Measurements from ENCODE around the gene CFAP47.
"Not testable (repeated sequence)": the region's sequence is repeated elsewhere in the genome, so short reads cannot be mapped to it uniquely, and the experiment has no call there.

The CFAP47 gene, protein sequence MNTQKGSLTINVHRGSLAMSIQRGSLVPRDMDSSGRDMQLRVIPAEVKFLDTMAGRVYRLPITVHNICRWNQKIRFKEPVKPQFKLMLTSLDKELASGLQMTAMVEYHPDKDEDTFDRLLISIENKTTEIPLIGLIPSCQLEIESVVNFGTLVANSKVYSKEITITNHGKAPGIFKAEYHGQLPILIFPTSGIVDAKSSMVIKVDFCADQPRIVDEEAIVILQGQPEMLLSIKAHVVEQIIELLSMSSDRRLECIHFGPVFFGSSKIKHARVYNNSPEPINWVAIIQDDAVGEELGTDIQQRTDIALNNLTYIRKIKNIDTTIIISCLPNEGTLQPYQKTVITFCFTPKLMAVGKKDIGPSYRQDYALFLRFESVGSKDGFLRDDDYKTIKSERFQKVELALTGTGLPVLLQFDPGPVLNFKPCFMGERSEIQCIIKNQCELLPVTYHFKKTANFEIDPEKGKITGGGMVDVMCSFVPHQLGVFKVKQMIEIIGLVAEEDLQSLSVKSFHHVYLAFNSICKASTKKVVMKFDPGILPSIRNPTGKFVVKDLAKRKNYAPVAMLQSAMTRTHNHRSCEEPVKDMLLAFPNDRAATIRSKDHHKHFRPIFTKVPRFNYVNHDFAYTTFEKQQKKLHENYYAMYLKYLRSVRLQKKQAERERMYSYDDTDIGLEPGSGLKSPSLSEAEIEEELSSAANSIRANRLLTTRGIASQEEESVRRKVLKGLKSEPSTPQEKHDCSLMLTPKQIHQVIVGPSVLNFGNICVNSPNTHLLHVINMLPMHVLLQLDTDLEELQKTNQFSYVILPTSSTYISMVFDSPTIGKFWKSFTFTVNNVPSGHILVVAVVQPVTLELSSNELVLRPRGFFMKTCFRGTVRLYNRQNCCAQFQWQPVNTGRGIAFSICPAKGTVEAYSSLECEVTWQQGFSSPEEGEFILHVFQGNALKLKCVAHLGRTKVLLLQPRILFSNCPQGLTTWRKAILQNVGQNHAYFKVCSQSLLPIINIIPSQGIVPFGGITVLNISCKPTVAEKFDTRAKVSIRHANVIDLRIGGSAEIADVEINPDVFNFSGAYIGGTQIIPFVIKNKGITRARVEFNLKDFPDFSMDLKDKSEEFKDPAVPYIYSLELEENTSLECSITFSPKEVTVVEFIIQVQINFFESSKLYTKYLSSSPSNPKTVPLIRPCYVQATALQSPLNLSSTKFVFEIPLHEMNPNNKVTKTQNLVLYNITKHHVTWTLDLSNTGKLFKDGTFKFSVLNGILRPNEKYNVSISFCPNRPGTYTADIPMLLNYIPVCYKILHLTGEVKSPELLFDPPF (N-terminal part only)

DNA sequence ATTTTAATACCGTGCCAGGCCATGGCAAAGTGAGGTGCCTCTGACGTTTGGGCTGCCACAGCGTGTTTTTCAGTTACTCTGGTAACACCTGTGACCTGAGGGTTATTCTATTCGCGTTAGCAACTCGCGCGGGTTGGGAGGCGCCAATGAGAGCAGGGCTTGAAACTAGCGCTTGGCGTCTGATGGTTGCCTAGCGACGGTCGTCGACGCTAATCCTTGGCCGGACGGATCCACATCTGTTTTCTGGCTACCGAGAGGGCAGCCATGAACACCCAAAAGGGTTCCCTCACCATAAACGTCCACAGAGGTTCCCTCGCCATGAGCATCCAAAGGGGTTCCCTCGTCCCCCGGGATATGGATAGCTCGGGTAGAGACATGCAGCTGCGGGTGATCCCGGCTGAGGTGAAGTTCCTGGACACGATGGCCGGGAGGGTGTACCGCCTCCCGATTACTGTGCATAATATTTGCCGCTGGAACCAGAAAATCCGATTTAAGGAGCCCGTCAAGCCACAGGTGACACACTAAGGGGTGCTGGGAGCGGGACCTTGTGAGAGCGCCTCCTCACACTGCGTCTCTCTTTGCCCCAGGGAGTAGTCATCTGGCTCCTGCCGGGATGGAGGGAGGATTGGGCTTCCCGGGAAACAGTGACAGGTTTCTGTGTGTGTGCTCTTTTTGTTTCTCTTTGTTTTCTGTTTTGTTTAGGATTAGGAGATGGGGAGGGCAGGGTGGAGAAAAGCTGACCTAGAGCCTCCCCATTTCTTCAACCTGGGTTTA lies at the start of gene CFAP47:
Gene CFAP47, plus strand, starts transcription at position 199 of the 774 bp plus-strand sequence. Its CDS starts 66 bp downstream, at position 265.
- no peak for ATAC-seq
- H3K4me1 Mint-ChIP-seq: no peaks in the 10 kb centered on the region
- H3K27me3 Mint-ChIP-seq: no peaks in the 10 kb centered on the region
- DNase-seq: no peak
- no peaks in the 10 kb centered on the region for H3K36me3 Mint-ChIP-seq (ENCODE audit: low read depth)
- no peak within 1 kb of the TSS for H3K4me3 Mint-ChIP-seq
- H3K27ac Mint-ChIP-seq: no peak within 1 kb of the TSS
- peaks cover 3% of the 10 kb centered on the region for H3K9me3 Mint-ChIP-seq

DNA sequence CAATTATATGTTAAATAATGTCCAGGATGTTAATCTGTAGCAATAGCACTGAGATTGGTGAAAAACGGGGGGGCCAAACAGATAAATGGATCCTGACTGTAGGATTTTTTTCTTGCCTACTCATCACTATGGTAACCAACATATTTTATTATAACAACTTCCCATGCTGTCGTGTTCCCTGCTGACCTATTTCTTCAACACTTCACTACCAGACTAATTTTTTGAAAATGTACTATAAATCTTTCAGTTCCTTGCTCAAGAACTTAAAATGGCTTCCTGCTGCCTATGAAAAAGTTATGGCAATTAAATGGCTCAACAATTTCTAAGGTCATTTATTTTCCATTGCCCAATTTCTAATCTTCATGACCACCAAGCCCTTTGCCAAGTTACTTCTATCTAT lies 38.9 kb upstream of the CFAP47 start:
- Mint-ChIP-seq H3K27me3 (no peaks in the 10 kb centered on the region), H3K27ac (no peak overlapping the region), H3K36me3 (ENCODE audit: low read depth) (no peaks in the 10 kb centered on the region), H3K4me3 (no peak overlapping the region), H3K9me3 (no peaks in the 10 kb centered on the region), H3K4me1 (no peaks in the 10 kb centered on the region)
- no peak for ATAC-seq
- DNase-seq: no peak

DNA sequence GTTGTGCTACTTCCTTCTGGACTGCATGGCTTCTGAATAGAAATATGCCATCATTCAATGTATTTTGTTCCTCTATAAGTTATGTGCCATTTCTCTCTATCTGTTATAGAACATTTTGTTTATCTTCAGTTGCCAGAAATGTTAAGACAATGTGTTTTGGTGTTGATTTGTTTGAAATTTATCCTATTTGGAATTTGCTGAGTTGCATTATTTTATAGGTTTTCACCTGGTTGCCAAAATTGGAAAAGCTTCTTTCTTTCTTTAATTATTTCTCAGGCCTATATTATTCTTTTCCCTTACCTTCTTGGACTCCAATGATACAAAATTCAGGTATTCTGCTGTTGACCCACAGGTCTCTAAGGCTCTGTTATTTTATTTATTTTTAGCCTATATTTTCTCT lies 33.4 kb upstream of the CFAP47 start:
- DNase-seq: no peak
- H3K9me3 Mint-ChIP-seq: no peaks in the 10 kb centered on the region
- H3K4me3 Mint-ChIP-seq: no peak overlapping the region
- H3K27me3 Mint-ChIP-seq: no peaks in the 10 kb centered on the region
- no peaks in the 10 kb centered on the region for H3K4me1 Mint-ChIP-seq
- ATAC-seq: no peak
- no peak overlapping the region for H3K27ac Mint-ChIP-seq
- H3K36me3 Mint-ChIP-seq (ENCODE audit: low read depth): no peaks in the 10 kb centered on the region

DNA sequence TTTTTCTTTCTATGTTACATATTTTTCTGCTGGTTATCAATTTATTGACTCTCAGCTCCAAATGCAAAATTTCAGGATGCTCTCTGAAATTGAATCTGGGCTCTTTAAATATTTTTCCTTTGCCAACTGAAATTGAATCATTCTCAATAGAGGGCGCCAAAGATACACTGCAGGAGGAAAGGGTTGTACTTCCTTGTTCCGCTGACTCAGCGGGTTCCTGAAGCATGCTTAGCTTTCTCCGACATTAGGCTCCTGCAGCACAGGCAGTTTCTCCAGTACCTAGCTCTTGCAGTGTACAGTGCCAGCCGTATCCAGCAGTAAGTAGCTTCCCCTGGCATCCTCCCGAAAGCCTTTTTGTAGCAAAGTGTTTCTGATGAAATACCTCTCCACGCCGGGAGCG lies 28.8 kb upstream of the CFAP47 start:
- Mint-ChIP-seq H3K27me3 (no peaks in the 10 kb centered on the region), H3K9me3 (no peaks in the 10 kb centered on the region), H3K4me1 (no peaks in the 10 kb centered on the region), H3K27ac (no peak overlapping the region), H3K4me3 (no peak overlapping the region), H3K36me3 (ENCODE audit: low read depth) (no peaks in the 10 kb centered on the region)
- DNase-seq (peak; percentile 1), ATAC-seq (no peak)

DNA sequence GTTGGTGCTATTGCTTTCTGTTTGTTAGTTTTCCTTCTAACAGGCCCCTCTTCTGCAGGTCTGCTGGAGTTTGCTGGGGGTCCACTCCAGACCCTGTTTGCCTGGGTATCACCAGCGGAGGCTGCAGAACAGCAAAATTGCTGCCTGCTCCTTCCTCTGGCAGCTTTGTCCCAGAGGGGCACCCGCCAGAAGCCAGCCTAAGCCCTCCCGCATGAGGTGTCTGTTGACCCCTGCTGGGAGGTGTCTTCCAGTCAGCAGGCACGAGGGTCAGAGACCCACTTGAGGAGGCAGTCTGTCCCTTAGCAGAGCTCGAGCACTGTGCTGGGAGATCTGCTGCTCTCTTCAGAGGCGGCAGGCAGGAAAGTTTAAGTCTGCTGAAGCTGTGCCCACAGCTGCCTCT lies 67.3 kb downstream of the CFAP47 start:
- not testable (repeated sequence) for H3K4me3 Mint-ChIP-seq; H3K9me3 Mint-ChIP-seq; ATAC-seq; H3K27ac Mint-ChIP-seq; H3K36me3 Mint-ChIP-seq (ENCODE audit: low read depth); H3K4me1 Mint-ChIP-seq; DNase-seq; H3K27me3 Mint-ChIP-seq

DNA sequence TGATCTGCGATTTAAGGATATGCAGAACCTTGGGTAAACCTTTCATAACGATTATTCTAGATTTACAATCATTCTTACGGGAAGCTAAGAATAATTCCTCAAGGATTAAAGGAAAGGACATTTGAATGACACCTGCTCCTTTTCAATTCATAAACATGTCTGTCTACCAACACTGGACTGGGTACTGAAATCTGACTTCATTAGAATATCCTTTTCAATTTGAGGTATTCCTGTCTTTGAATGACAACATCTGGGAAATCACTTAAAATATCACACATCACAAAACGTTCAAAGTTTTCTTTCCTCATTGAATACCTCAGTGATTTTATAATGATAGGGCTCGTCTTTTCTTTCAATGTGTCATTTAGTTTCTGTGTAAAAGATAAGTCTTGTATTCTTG lies 87.7 kb downstream of the CFAP47 start:
- H3K4me1 Mint-ChIP-seq: no peaks in the 10 kb centered on the region
- no peak overlapping the region for H3K4me3 Mint-ChIP-seq
- no peaks in the 10 kb centered on the region for H3K9me3 Mint-ChIP-seq
- H3K27ac Mint-ChIP-seq: no peak overlapping the region
- DNase-seq: no peak
- H3K27me3 Mint-ChIP-seq: no peaks in the 10 kb centered on the region
- H3K36me3 Mint-ChIP-seq (ENCODE audit: low read depth): no peaks in the 10 kb centered on the region
- no peak for ATAC-seq

DNA sequence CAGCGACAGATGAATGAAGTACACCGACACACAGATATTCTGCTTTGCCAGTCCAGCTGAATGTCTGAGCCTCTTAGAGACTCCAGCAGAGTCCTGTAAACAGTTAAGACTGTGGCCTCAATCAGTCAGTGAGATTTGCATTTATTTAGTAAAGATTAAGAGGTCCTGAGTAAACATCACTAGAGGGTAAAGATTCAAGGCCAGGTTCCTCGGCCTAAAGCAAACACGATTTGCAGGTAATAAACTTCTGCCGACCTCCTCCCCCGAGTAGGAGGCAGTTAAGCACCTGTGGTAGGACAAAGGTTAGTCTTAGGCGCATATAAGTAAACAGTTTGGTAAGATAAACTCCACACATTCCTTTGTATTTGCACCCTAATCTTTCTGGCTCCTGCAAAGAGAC lies 99.6 kb downstream of the CFAP47 start:
- no peak for ATAC-seq
- DNase-seq: no peak
- Mint-ChIP-seq H3K9me3 (peaks cover 7% of the 10 kb centered on the region), H3K4me3 (no peak overlapping the region), H3K27ac (no peak overlapping the region), H3K4me1 (no peaks in the 10 kb centered on the region), H3K27me3 (no peaks in the 10 kb centered on the region), H3K36me3 (ENCODE audit: low read depth) (no peaks in the 10 kb centered on the region)

DNA sequence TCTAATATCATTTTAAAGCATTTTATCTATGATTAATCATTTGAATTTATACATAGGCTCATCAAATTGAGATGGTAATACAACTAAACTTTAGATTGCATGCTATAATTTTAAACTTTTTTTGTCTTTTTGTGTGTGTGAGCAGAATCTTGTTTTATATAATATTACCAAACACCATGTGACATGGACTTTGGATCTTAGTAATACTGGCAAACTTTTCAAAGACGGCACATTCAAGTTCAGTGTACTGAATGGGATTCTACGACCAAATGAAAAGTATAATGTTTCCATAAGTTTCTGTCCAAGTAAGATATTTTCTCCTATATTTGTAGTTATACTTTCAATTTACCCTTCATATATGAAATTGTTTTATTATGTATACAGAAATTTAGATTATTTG lies 116.0 kb downstream of the CFAP47 start:
- H3K36me3 Mint-ChIP-seq (ENCODE audit: low read depth): no peaks in the 10 kb centered on the region
- no peaks in the 10 kb centered on the region for H3K4me1 Mint-ChIP-seq
- no peak overlapping the region for H3K27ac Mint-ChIP-seq
- H3K4me3 Mint-ChIP-seq: no peak overlapping the region
- no peak for ATAC-seq
- H3K9me3 Mint-ChIP-seq: no peaks in the 10 kb centered on the region
- H3K27me3 Mint-ChIP-seq: no peaks in the 10 kb centered on the region
- DNase-seq: no peak

DNA sequence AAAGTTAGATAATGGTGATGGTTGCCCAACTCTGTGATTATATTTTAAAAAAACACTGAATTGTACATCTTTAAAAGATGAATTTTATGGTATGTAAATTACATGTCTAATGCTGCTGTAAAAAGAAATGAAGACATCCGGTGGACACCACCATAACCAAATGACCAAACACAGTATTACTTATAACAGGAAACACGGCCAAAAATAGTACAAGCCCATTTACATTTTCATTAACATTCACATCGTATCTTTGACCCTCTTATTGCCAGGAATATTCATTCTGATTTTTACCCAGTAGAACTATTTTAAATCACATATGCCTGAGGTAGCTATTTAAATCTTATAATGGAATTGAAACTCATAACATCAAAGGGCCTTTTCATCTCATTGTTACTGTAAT lies 143.2 kb downstream of the CFAP47 start:
- Mint-ChIP-seq H3K36me3 (ENCODE audit: low read depth) (no peaks in the 10 kb centered on the region), H3K27ac (no peak overlapping the region), H3K4me1 (no peaks in the 10 kb centered on the region), H3K4me3 (no peak overlapping the region), H3K27me3 (no peaks in the 10 kb centered on the region), H3K9me3 (no peaks in the 10 kb centered on the region)
- ATAC-seq (no peak), DNase-seq (no peak)

DNA sequence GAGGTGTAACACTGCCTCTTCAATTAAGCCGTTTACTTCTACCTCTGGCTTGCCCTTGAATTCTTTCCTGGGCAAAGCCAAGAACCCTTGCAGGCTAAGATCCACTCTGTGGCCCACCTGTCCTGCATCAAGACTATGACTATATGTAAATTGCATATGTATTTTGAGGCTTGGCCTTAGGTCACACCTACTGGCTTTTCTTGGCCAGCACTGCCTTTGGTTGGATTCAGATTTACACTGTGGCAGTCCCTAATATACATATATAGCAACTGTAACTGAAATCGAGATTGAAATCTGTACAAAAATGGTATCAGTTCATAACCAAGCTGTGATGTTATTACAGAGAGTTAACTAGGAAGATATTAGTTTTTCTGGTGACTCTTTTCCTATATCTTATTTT lies 151.5 kb downstream of the CFAP47 start:
- Mint-ChIP-seq H3K4me1 (no peaks in the 10 kb centered on the region), H3K36me3 (ENCODE audit: low read depth) (no peaks in the 10 kb centered on the region), H3K27ac (no peak overlapping the region), H3K4me3 (no peak overlapping the region), H3K9me3 (no peaks in the 10 kb centered on the region), H3K27me3 (no peaks in the 10 kb centered on the region)
- ATAC-seq: no peak
- DNase-seq: no peak

DNA sequence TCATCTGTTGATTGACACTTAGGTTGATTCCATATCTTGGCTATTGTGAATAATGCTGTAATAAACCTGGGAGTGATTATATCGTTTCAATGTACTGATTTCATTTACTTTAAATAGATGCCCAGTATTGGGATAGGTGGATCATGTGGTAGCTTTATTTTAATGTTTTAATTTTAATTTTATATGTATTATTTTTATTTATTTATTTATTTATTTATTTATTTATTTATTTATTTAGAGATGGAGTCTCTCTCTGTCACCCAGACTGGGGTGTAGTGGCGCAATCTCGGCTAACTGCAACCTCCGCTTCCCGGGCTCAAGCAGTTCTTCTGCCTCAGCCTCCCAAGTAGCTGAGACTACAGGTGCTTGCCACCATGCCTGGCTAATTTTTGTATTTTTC lies 155.5 kb downstream of the CFAP47 start:
- H3K9me3 Mint-ChIP-seq; H3K27me3 Mint-ChIP-seq; H3K27ac Mint-ChIP-seq; DNase-seq; H3K36me3 Mint-ChIP-seq (ENCODE audit: low read depth); ATAC-seq; H3K4me1 Mint-ChIP-seq; H3K4me3 Mint-ChIP-seq: not testable (repeated sequence)

DNA sequence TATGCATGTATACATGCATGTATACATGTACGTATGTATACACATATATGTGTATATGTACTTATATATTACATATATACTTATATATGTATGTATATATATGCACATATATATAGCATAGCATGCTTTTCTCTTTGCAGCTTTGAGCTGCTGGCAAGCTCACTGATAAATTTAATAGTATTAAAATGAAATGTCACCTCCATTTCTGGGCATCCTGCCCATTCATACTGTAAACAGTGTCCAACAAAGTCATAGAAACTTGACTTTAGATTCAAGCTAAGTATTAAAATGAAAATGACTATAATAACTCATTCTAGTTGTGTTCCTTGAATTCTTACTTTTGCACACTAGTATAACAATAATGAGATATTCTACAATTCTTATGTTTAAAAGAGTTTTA lies 163.7 kb downstream of the CFAP47 start:
- H3K27me3 Mint-ChIP-seq: no peaks in the 10 kb centered on the region
- H3K9me3 Mint-ChIP-seq: no peaks in the 10 kb centered on the region
- H3K27ac Mint-ChIP-seq: no peak overlapping the region
- no peak for ATAC-seq
- no peaks in the 10 kb centered on the region for H3K36me3 Mint-ChIP-seq (ENCODE audit: low read depth)
- H3K4me3 Mint-ChIP-seq: no peak overlapping the region
- no peaks in the 10 kb centered on the region for H3K4me1 Mint-ChIP-seq
- DNase-seq: no peak

DNA sequence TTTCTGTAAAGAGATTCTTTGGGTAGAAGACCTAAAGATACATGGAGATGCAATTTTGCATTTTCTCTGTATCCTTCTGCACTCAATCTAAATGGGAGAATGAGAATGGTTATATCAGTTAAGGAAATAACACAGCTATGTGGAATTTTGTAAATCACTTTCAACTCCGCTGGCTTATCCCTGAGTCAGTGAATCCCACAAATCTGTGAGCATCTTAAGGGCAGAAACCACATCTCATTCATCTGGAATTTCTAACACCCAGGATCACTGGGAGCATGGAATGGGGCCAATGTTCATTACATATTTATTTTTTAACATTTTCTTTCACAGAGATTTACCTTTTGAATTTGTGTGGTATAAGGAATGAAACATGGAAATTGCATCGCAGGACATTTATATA lies 167.8 kb downstream of the CFAP47 start:
- DNase-seq (no peak), ATAC-seq (no peak)
- no peak overlapping the region for H3K27ac Mint-ChIP-seq
- H3K36me3 Mint-ChIP-seq (ENCODE audit: low read depth): no peaks in the 10 kb centered on the region
- H3K4me3 Mint-ChIP-seq: no peak overlapping the region
- H3K27me3 Mint-ChIP-seq: no peaks in the 10 kb centered on the region
- H3K9me3 Mint-ChIP-seq: no peaks in the 10 kb centered on the region
- H3K4me1 Mint-ChIP-seq: no peaks in the 10 kb centered on the region

DNA sequence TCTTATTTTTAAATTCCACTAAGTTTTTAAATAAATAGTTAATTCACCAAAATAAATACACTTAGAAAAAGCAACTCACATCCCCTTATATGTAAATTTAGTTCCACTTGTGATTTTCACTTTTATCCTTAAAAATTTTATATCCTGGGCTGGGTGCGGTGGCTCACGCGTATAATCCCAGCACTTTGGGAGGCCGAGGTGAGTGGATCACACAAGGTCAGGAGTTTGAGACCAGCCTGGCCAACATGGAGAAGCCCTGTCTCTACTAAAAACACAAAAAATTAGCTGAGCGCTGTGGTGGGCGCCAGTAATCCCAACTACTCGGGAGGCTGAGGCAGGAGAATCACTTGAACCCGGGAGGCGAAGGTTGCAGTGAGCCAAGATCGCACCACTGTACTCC lies 169.4 kb downstream of the CFAP47 start:
- not testable (repeated sequence) for H3K27me3 Mint-ChIP-seq; ATAC-seq; H3K27ac Mint-ChIP-seq; H3K4me3 Mint-ChIP-seq; DNase-seq; H3K9me3 Mint-ChIP-seq; H3K4me1 Mint-ChIP-seq; H3K36me3 Mint-ChIP-seq (ENCODE audit: low read depth)
